HCT116 (cell line): ENCODE measurements around the gene PLCB4. TPM values are rescaled to one million over a fixed set of nuclear protein-coding genes. Genes with fewer than 3 reads are reported as not detected.

Experiments used
- ATAC-seq: fragments of 200-7000 bp; cut with Tn5 transposase; 2 replicates; pipeline ENCODE4 v1.9.1; 2020; ENCODE audit warnings: mild to moderate bottlenecking, moderate library complexity
- BruUV-seq: library from RNA; stranded (reverse); fragments of 400-500 nt; replicated peaks from 2 replicates; lab custom pipeline; 2021; lab: Mats Ljungman, UMichigan
- CTCF ChIA-PET: fragments of 300-600 bp; sonication (Branson Sonifier 250); formaldehyde crosslinking; loops from one replicate; lab custom pipeline; 2021; ENCODE audit warnings: antibody characterized with exemption; lab: Charles Lee
- POLR2A ChIA-PET: fragments of 300-600, 350-600 bp; sonication (Branson Sonifier 250); formaldehyde crosslinking; loops from one replicate; lab custom pipeline; 2021; ENCODE audit warnings: antibody characterized with exemption; lab: Charles Lee
- RAD21 ChIA-PET, 2 experiments: fragments of 300-600 bp; sonication (Branson Sonifier 250); formaldehyde crosslinking; loops; one replicate each; lab custom pipeline; 2023; ENCODE audit warnings: low total read pairs in 2 of 2; ENCODE audit not compliant: uncharacterized antibody in 2 of 2, unreplicated experiment in 2 of 2, low non-redundant PET in 1 of 2; lab: Charles Lee
- DNase-seq: peaks from one replicate; pipeline ENCODE4 v3.0.0-alpha.2; 2010; ENCODE audit warnings: low read depth, low spot score
- H2AFZ ChIP-seq: fragments of 200-600 bp; shearing (Covaris generic), sonication (generic); 2 replicates; pipeline ENCODE4 v1.6.1; 2017; ENCODE audit warnings: low read depth, mixed run types, mixed read lengths, antibody characterized with exemption, low read length; ENCODE audit not compliant: poor library complexity, severe bottlenecking
- H3K27ac ChIP-seq: 2 replicates; pipeline ENCODE4 v1.5.1; 2012; ENCODE audit warnings: low read depth, low read length
- H3K27me3 ChIP-seq: fragments of 200-600 bp; sonication (generic); 2 replicates; pipeline ENCODE4 v1.6.1; 2016; ENCODE audit warnings: mixed run types, low read length, mixed read lengths; ENCODE audit not compliant: insufficient read depth
- H3K36me3 ChIP-seq, 2 experiments: fragments of 200-500 bp in 1 of 2; fragments of 200-600 bp in 1 of 2; sonication (Bioruptor generic) in 1 of 2; sonication (generic) in 1 of 2; 2 replicates each; pipeline versions ENCODE4 v1.5.1 to v1.6.1; 2014 to 2016; ENCODE audit warnings: low read length in 2 of 2, inconsistent platforms in 1 of 2, mixed read lengths in 1 of 2, mixed run types in 1 of 2; ENCODE audit not compliant: insufficient read depth in 2 of 2, control insufficient read depth in 1 of 2
- H3K4me1 ChIP-seq, 2 experiments: fragments of 200-600 bp in 1 of 2; sonication (generic) in 1 of 2; 2 replicates each; pipeline versions ENCODE4 v1.5.1 to v1.6.1; 2012 to 2017; ENCODE audit warnings: low read length in 2 of 2, inconsistent platforms in 1 of 2, mild to moderate bottlenecking in 1 of 2, mixed read lengths in 1 of 2, mixed run types in 1 of 2, moderate library complexity in 1 of 2; ENCODE audit not compliant: insufficient read depth in 2 of 2, control insufficient read depth in 1 of 2
- H3K4me2 ChIP-seq: fragments of 200-600 bp; sonication (generic); 2 replicates; pipeline ENCODE4 v1.6.1; 2017; ENCODE audit warnings: mixed run types, low read length, mixed read lengths
- H3K4me3 ChIP-seq, 2 experiments: fragments of 200-600 bp in 1 of 2; sonication (generic) in 1 of 2; replicated peaks in 1 of 2; 2 replicates each; pipeline ENCODE4 v1.5.1; 2011 to 2016; ENCODE audit warnings: low read length in 2 of 2, control low read depth in 1 of 2, low read depth in 1 of 2, mild to moderate bottlenecking in 1 of 2, mixed read lengths in 1 of 2, mixed run types in 1 of 2
- H3K79me2 ChIP-seq: fragments of 200-600 bp; sonication (generic); 2 replicates; pipeline ENCODE4 v1.6.1; 2017; ENCODE audit warnings: mild to moderate bottlenecking, mixed run types, low read length, moderate library complexity, mixed read lengths; ENCODE audit not compliant: insufficient read depth
- H3K9ac ChIP-seq: fragments of 200-600 bp; sonication (generic); 2 replicates; pipeline ENCODE4 v1.6.1; 2016; ENCODE audit warnings: low read length, mixed read lengths
- H3K9me2 ChIP-seq: fragments of 200-600 bp; sonication (generic), shearing (Covaris generic); 2 replicates; pipeline ENCODE4 v1.6.1; 2017; ENCODE audit warnings: mixed run types, mild to moderate bottlenecking, moderate library complexity; ENCODE audit not compliant: insufficient read depth
- H3K9me3 ChIP-seq, 2 experiments: fragments of 200-500 bp in 1 of 2; fragments of 200-600 bp in 1 of 2; sonication (Bioruptor generic) in 1 of 2; sonication (generic) in 1 of 2; 2 replicates each; pipeline ENCODE4 v1.6.1; 2014 to 2017; ENCODE audit warnings: low read length in 2 of 2, mixed read lengths in 2 of 2, inconsistent platforms in 1 of 2, low read depth in 1 of 2, mild to moderate bottlenecking in 1 of 2, mixed run types in 1 of 2, moderate library complexity in 1 of 2; ENCODE audit not compliant: control insufficient read depth in 1 of 2, insufficient read depth in 1 of 2
- H4K20me1 ChIP-seq: fragments of 200-600 bp; sonication (generic), shearing (Covaris generic); 2 replicates; pipeline ENCODE4 v1.6.1; 2017; ENCODE audit warnings: mixed run types, mild to moderate bottlenecking, moderate library complexity; ENCODE audit not compliant: insufficient read depth
- CBX3 ChIP-seq: IDR thresholded peaks from 2 replicates; pipeline ENCODE4 v1.6.1; 2012; ENCODE audit warnings: low read depth
- CEBPB ChIP-seq: IDR thresholded peaks from 2 replicates; pipeline ENCODE4 v1.6.1; 2012; ENCODE audit warnings: low read depth
- CTCF ChIP-seq, 3 experiments: fragments of 200-600 bp in 1 of 3; sonication (generic) in 1 of 3; IDR thresholded peaks in 2 of 3; conservative IDR thresholded peaks in 1 of 3; 2 replicates each; pipeline ENCODE4 v1.5.1; 2012 to 2017; ENCODE audit warnings: low read depth in 2 of 3, low read length in 2 of 3, antibody characterized with exemption in 1 of 3, borderline replicate concordance in 1 of 3, control low read depth in 1 of 3, mild to moderate bottlenecking in 1 of 3, mixed read lengths in 1 of 3, mixed run types in 1 of 3, moderate library complexity in 1 of 3; ENCODE audit not compliant: insufficient read depth in 1 of 3
- FOSL1 ChIP-seq: IDR thresholded peaks from 2 replicates; pipeline ENCODE4 v1.6.1; 2012; ENCODE audit warnings: low read depth
- JUND ChIP-seq: IDR thresholded peaks from 2 replicates; pipeline ENCODE4 v1.6.1; 2012
- SIN3A ChIP-seq: IDR thresholded peaks from 2 replicates; pipeline ENCODE4 v1.6.1; 2012; ENCODE audit warnings: low read depth
- SRF ChIP-seq: IDR thresholded peaks from 2 replicates; pipeline ENCODE4 v1.6.1; 2012; ENCODE audit warnings: low read depth
- TCF7L2 ChIP-seq: IDR thresholded peaks from 2 replicates; pipeline ENCODE4 v1.7.0; 2011; ENCODE audit warnings: borderline replicate concordance, inconsistent platforms; ENCODE audit not compliant: insufficient read depth, insufficient read length; ENCODE audit errors: extremely low read depth
- intact Hi-C: fragments of 100-400 bp; cut with micrococcal nuclease; formaldehyde crosslinking; loops from 2 replicates; pipeline ENCODE4 v1.10.0; 2022
- total RNA-seq: library from RNA; stranded (reverse); gene quantifications from one replicate; pipeline ENCODE4 v1.2.1, GENCODE V29; 2021; ENCODE audit not compliant: unreplicated experiment
- TF ChIP-seq, protein P1 (sequence below): IDR thresholded peaks from 2 replicates; pipeline ENCODE4 v1.6.1; 2012; ENCODE audit warnings: low read depth
- TF ChIP-seq, protein P2 (sequence below): IDR thresholded peaks from 2 replicates; pipeline ENCODE4 v1.6.1; 2012
- TF ChIP-seq, protein P3 (sequence below): IDR thresholded peaks from 2 replicates; pipeline ENCODE4 v1.6.1; 2012

Gene PLCB4
- total RNA-seq, 1 experiment from 2014 or later = 2.5 TPM

DNA sequence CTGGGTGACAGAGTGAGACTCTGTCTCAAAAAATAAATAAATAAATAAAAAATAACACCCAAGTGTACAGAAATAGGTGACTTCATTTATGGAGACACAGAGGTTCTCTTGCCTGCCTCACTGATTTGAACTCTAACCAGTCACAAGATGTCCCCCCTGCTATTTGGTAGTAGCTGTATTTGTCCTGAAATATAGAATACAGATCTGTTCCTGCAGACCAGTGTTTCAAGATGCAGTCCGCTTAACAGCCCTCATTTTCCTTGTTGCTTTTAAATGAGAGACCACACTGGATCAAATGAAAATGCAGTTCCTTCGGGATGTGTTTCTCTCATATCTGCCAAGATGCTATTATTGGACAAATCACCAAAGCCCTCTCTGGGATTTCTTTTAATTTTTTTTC is 7.6 kb downstream of the PLCB4 start:
- no peaks in the 10 kb centered on the region for H3K4me1 ChIP-seq
- ChIA-PET RAD21 (no interaction called here), CTCF (no interaction called here), POLR2A (no interaction called here)
- H3K4me3 ChIP-seq = no peak overlapping the region
- H3K9me3 ChIP-seq = no peaks in the 10 kb centered on the region
- H3K9ac ChIP-seq = no peak overlapping the region
- BruUV-seq = no TSS peak
- intact Hi-C loops = no loop called here
- ATAC-seq = no peak
- no peaks in the 10 kb centered on the region for H3K27me3 ChIP-seq
- H2AFZ ChIP-seq = no peak overlapping the region
- TF ChIP-seq, protein P1, sequence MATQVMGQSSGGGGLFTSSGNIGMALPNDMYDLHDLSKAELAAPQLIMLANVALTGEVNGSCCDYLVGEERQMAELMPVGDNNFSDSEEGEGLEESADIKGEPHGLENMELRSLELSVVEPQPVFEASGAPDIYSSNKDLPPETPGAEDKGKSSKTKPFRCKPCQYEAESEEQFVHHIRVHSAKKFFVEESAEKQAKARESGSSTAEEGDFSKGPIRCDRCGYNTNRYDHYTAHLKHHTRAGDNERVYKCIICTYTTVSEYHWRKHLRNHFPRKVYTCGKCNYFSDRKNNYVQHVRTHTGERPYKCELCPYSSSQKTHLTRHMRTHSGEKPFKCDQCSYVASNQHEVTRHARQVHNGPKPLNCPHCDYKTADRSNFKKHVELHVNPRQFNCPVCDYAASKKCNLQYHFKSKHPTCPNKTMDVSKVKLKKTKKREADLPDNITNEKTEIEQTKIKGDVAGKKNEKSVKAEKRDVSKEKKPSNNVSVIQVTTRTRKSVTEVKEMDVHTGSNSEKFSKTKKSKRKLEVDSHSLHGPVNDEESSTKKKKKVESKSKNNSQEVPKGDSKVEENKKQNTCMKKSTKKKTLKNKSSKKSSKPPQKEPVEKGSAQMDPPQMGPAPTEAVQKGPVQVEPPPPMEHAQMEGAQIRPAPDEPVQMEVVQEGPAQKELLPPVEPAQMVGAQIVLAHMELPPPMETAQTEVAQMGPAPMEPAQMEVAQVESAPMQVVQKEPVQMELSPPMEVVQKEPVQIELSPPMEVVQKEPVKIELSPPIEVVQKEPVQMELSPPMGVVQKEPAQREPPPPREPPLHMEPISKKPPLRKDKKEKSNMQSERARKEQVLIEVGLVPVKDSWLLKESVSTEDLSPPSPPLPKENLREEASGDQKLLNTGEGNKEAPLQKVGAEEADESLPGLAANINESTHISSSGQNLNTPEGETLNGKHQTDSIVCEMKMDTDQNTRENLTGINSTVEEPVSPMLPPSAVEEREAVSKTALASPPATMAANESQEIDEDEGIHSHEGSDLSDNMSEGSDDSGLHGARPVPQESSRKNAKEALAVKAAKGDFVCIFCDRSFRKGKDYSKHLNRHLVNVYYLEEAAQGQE = no peak
- no peaks in the 10 kb centered on the region for H4K20me1 ChIP-seq
- H3K36me3 ChIP-seq = no peaks in the 10 kb centered on the region
- no peaks in the 10 kb centered on the region for H3K79me2 ChIP-seq
- no peak overlapping the region for H3K27ac ChIP-seq
- H3K4me2 ChIP-seq = no peak overlapping the region
- no peaks in the 10 kb centered on the region for H3K9me2 ChIP-seq
- no peak for DNase-seq

DNA sequence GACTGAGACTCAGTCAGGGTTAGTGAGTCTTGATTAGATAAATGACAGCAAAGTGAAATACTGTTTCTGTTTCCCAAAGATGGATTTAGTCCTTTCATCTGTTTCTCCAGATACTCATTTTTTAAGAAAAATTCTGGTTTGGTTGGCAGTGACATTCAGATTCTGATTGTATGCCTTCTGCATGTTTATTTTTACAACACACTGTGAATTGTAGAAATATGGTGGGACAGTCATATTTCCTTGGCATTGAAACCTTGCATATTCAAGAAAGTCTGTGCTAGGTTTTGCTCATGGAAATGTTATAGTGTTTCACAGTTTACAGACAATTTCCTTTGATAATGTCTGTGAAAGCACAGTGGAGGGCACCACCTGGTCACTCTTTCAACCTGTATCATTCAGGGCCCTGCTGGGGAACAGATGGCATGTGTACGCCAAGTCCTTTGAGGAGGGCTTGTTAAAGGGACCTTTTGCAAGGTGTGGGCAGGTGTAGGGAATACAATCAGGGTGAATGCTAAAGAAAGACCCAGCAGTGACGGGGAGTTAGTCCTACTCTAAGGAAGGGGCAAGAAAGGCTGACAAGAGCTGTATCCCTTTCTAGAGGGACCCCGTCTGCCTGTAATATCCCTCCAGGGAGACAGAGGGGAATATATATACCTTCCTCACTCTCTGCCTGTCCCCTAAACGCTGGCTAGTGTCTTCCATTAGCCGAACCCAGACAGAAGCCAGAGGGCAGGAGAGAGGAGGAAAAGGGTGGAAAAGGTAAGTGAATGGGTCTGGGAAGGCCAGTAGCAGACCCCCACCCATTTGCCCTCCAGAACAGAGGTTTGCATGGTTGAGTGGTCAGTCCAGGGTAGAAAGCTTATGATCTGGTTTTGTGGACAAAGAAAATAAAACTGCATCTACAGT is 10.2 kb downstream of the PLCB4 start:
- H3K79me2 ChIP-seq = no peaks in the 10 kb centered on the region
- H3K27me3 ChIP-seq = no peaks in the 10 kb centered on the region
- ATAC-seq (no peak), DNase-seq (no peak)
- H3K27ac ChIP-seq = no peak overlapping the region
- no peak overlapping the region for H3K9ac ChIP-seq
- intact Hi-C loops = loop anchor here (1.0 kb wide), 1 partner anchor 18 kb away; no protein-coding TSS in a partner anchor
- H3K4me1 ChIP-seq = no peaks in the 10 kb centered on the region
- H3K9me2 ChIP-seq = no peaks in the 10 kb centered on the region
- H2AFZ ChIP-seq = no peak overlapping the region
- CTCF ChIA-PET = no interaction called here
- no peaks in the 10 kb centered on the region for H3K36me3 ChIP-seq
- H3K4me2 ChIP-seq = no peak overlapping the region
- no peak overlapping the region for H3K4me3 ChIP-seq
- no peaks in the 10 kb centered on the region for H3K9me3 ChIP-seq
- POLR2A ChIA-PET = no interaction called here
- H4K20me1 ChIP-seq = no peaks in the 10 kb centered on the region
- RAD21 ChIA-PET = no interaction called here
- BruUV-seq = no TSS peak
- TF ChIP-seq SRF (no peak), JUND (no peak), FOSL1 (no peak), CTCF (IDR thresholded peaks at IDR 0.05 in 2 of 3, conservative IDR thresholded peaks at IDR 0.05 in 1 of 3; ENCODE audit: borderline replicate concordance in 1 of 3, insufficient read depth in 1 of 3, low read depth in 2 of 3, low read length in 2 of 3) (no peak), TCF7L2 (no peak), CBX3 (no peak), SIN3A (no peak), CEBPB (no peak)
- TF ChIP-seq, protein P2, sequence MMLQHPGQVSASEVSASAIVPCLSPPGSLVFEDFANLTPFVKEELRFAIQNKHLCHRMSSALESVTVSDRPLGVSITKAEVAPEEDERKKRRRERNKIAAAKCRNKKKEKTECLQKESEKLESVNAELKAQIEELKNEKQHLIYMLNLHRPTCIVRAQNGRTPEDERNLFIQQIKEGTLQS = no peak
- TF ChIP-seq, protein P3, sequence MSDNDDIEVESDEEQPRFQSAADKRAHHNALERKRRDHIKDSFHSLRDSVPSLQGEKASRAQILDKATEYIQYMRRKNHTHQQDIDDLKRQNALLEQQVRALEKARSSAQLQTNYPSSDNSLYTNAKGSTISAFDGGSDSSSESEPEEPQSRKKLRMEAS = no peak
